Effector memory CD4-positive, alpha-beta T cell (primary cell): Measurements from ENCODE around the gene TARDBP.
"Not testable (repeated sequence)": the region's sequence is repeated elsewhere in the genome, so short reads cannot be mapped to it uniquely, and the experiment has no call there.

Experiments
- DNase-seq, 3 donors: peaks; one replicate each; pipeline ENCODE4 v3.0.0-alpha.2; 2020
- H3K27ac ChIP-seq: 2 replicates; pipeline ENCODE4 v1.7.0; 2013; ENCODE audit warnings: mild to moderate bottlenecking, low read length, moderate library complexity; ENCODE audit not compliant: insufficient read depth, poor library complexity, severe bottlenecking
- H3K27me3 ChIP-seq: replicated peaks from 2 replicates; pipeline ENCODE4 v1.7.0; 2013; ENCODE audit warnings: mild to moderate bottlenecking, low read length; ENCODE audit not compliant: insufficient read depth, control insufficient read depth, poor library complexity, severe bottlenecking
- H3K36me3 ChIP-seq: 2 replicates; pipeline ENCODE4 v1.7.0; 2013; ENCODE audit warnings: mild to moderate bottlenecking, low read length, moderate library complexity; ENCODE audit not compliant: control insufficient read depth, insufficient read depth
- H3K4me1 ChIP-seq: 2 replicates; pipeline ENCODE4 v1.7.0; 2013; ENCODE audit warnings: low read length, mild to moderate bottlenecking; ENCODE audit not compliant: control insufficient read depth, insufficient read depth, poor library complexity, severe bottlenecking
- H3K4me3 ChIP-seq: 2 replicates; pipeline ENCODE4 v1.7.0; 2013; ENCODE audit warnings: low read length, low read depth, mild to moderate bottlenecking; ENCODE audit not compliant: insufficient read depth, poor library complexity, severe bottlenecking
- H3K9me3 ChIP-seq: 2 replicates; pipeline ENCODE4 v1.7.0; 2013; ENCODE audit warnings: mild to moderate bottlenecking, low read length, moderate library complexity; ENCODE audit not compliant: control insufficient read depth

Gene TARDBP

DNA sequence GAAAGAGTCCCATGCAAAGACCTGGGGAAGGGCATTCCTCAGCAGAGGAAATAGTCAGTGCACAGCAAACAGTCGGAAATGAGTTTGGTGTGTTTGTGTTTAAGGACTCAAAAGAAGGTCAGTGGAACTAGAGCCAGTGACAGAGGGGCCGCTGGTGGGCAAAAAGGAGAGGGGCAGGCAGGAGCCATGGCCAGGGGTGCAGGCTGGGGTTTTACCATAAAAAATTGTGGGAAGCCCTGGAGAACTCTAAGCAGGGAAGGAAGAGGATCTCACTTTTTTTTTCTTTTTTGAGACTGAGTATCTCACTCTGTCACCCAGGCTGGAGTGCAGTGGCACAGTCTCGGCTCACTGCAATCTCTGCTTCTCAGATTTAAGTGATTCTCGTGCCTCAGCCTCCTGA lies 33.7 kb upstream of the TARDBP start:
- H3K27ac ChIP-seq, result no peak overlapping the region
- H3K27me3 ChIP-seq, result no peaks in the 10 kb centered on the region

DNA sequence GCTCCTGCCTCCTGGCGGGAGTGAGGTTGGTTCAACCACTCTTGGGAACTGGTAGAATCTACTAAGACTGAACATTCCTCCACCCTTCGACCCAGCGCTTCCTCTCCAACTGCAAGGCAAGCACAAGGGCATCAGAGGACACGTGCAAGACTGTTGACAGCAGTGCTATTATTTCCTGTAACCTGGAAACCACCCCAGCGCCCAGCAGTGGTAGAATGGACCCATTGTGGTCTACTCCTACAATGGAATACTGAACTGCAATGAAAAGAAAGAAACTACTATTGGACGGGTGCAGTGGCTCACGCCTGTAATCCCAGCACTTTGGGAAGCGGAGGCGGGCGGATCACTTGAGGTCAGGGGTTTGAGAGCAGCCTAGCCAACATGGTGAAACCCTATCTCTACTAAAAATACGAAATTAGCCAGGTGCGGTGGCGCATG lies 33.0 kb upstream of the TARDBP start:
- no peak overlapping the region for H3K4me3 ChIP-seq
- H3K4me1 ChIP-seq, result no peaks in the 10 kb centered on the region
- H3K27me3 ChIP-seq, result no peaks in the 10 kb centered on the region
- no peak overlapping the region for H3K27ac ChIP-seq
- no peak for DNase-seq
- H3K9me3 ChIP-seq, result no peaks in the 10 kb centered on the region
- H3K36me3 ChIP-seq, result no peaks in the 10 kb centered on the region

More for the DNA sequence above, 33.7 kb upstream of the TARDBP start:
- no peaks in the 10 kb centered on the region for H3K9me3 ChIP-seq
- H3K4me3 ChIP-seq, result no peak overlapping the region
- no peaks in the 10 kb centered on the region for H3K36me3 ChIP-seq
- H3K4me1 ChIP-seq, result no peaks in the 10 kb centered on the region
- DNase-seq, result no peak

DNA sequence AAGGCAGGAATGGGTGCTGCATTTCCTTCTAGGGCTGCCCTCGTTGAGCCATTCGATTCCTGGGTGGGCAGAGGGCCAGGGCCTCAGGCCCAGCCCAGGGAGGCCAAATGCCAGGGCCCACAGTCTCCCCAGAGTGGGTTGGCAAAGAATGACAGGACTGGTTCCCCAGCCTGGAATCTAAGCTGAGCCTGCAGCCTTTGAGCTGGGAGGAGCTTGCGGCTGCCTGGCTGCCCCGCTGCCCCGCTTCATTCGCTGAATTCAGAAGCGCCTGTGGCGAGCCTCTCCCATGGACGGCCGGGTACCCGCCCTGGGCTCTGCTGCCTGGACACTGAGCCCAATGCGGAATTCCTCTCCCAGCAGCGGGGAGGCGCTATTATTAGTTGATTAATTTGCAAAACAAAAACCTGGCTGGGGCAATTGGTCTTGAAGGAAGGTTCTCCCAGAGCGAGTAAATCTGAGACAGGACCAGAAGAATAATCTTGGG lies 32.3 kb upstream of the TARDBP start:
- no peak overlapping the region for H3K27ac ChIP-seq
- no peaks in the 10 kb centered on the region for H3K4me1 ChIP-seq

DNA sequence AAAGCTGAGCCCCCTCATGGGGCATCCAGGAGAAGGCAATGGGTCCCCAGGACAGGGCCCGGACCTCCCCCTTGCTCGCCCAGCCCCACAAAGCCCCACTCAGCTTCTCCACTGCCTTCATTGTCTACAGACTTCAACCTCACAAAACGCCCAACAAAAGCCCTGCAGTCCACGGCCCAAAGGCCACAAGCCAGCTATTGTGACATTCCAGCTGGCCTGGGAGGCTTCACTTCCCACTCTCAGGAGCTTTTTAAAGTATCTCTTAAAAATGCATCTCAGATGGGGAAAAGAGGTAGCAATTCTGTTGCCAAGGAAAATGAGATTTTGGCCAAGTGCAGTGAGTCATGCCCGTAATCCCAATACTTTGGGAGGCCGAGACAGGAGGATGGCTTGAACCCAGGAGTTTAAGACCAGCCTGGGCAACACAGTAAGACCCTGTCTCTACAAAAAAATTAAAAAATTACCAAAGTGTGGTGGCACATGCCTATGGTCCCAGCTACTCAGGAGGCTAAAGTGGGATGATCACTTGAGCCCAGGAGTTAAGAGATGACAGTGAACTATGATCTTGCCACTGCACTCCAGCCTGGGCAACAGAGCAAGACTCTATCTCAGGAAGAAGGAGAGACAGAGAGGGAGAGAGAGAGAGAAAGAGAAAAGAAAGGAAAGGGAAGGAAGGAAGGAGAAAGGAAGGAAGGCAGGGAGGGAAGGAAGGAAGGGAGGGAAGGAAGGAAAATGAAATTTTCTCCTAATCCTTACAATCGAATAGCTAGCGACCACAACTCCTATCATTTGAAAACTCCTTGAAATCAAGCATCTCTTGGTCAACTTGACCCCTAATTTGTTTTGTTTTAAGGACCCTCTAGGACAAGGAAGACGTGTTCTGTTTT lies 31.4 kb upstream of the TARDBP start:
- Histone ChIP-seq H3K27me3 (no peaks in the 10 kb centered on the region), H3K4me1 (no peaks in the 10 kb centered on the region), H3K27ac (no peak overlapping the region)

More for the DNA sequence above, 32.3 kb upstream of the TARDBP start:
- no peak overlapping the region for H3K4me3 ChIP-seq
- no peaks in the 10 kb centered on the region for H3K9me3 ChIP-seq
- no peak for DNase-seq
- no peaks in the 10 kb centered on the region for H3K27me3 ChIP-seq
- H3K36me3 ChIP-seq, result no peaks in the 10 kb centered on the region

DNA sequence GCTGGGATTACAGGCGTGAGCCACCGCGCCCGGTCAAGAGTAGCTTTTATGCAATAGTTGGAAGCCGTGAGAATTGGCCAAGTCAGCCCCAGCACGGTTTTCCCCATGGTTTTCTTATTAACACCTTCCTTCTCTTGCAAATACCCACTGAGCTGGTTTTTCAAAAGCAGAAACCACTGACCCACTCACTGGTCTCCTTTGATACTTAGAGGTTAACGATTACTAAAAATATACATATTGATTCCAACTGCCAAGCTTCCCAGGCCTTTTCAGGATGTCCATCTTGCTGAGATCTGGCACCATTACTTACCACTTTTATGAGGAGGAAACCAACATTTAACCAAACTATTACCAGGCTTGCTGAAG lies 25.9 kb upstream of the TARDBP start:
- Histone ChIP-seq H3K4me3 (no peak overlapping the region), H3K36me3 (no peaks in the 10 kb centered on the region), H3K9me3 (no peaks in the 10 kb centered on the region), H3K27ac (no peak overlapping the region), H3K4me1 (no peaks in the 10 kb centered on the region), H3K27me3 (no peaks in the 10 kb centered on the region)
- no peak for DNase-seq

More for the DNA sequence above, 31.4 kb upstream of the TARDBP start:
- Histone ChIP-seq H3K36me3 (no peaks in the 10 kb centered on the region), H3K9me3 (no peaks in the 10 kb centered on the region), H3K4me3 (no peak overlapping the region)
- DNase-seq, result no peak

DNA sequence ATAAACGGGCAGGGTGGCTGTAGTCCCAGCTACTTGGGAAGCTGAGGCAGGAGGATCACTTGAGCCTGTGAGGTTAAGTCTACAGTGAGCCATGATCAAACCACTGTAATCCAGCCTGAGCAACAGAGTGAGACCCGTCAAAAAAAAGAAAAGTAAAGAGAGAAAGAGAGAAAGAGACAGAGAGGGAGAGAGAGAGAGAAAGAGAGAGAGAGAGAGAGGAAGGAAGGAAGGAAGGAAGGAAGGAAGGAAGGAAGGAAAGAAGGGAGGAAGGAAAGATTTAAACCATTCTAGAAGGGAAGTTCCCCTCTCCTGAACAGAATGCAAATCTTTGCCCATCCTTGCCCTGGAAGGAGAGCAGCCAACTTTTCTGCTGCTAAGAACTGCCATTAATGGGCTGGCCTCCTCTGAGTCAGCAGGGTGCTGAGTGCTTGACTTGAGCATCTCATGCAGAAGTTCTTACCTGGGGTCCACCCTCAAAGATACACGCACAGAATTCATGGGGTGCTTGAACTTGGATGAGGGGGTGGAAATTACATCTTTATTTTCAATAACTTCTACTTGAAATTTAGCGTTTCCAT lies 24.5 kb upstream of the TARDBP start:
- no peaks in the 10 kb centered on the region for H3K4me1 ChIP-seq
- no peaks in the 10 kb centered on the region for H3K9me3 ChIP-seq
- H3K27me3 ChIP-seq, result no peaks in the 10 kb centered on the region

DNA sequence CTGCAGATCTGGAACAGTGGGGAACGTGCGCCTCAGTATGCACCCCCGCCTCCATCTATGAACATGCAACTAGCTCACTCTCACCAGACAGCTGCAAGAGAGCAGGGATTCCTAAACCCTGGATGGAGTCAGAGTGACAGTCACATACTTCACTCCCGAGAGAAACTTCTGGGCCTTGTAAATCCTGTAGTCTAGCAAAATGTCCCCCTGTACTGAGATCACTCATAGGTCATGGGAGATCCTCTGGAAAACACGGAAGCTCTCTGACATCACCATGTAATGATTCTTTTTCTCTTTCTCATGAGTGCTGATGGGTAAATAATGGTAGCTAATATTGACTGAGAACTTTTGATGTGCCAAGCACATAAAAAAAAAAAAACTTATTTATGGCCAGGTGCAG lies 23.4 kb upstream of the TARDBP start:
- Histone ChIP-seq H3K36me3 (no peaks in the 10 kb centered on the region), H3K4me3 (no peak overlapping the region), H3K4me1 (no peaks in the 10 kb centered on the region), H3K27ac (no peak overlapping the region), H3K9me3 (no peaks in the 10 kb centered on the region), H3K27me3 (no peaks in the 10 kb centered on the region)
- DNase-seq, result no peak

More for the DNA sequence above, 24.5 kb upstream of the TARDBP start:
- no peak overlapping the region for H3K4me3 ChIP-seq
- DNase-seq, result no peak
- H3K27ac ChIP-seq, result no peak overlapping the region
- no peaks in the 10 kb centered on the region for H3K36me3 ChIP-seq

DNA sequence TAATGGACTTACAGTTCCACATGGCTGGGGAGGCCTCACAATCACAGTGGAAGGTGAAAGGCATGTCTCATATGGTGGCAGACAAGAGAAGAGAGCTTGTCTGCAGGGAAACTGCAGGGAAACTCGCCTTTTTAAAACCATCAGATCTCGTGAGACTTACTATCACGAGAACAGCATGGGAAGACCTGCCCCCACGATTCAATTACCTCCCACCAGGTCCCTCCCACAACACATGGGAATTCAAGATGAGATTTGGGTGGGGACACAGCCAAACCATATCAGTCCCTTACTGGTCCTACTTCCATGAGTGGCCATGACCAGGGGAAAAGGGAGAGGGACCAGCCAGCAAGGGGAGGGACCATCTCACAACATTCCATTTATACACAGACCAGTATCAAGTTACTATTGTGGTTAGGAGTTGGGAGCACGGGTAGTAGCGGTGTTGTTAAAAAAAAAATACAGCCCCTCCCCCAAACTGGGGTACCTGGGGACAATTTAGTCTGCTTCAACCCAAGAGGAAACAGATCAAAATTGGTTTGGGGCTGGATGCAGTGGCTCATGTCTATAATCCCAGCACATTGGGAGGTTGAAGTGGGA lies 22.4 kb upstream of the TARDBP start:
- DNase-seq, H3K9me3 ChIP-seq, H3K4me3 ChIP-seq, H3K36me3 ChIP-seq, H3K4me1 ChIP-seq, H3K27ac ChIP-seq, H3K27me3 ChIP-seq: not testable (repeated sequence)

DNA sequence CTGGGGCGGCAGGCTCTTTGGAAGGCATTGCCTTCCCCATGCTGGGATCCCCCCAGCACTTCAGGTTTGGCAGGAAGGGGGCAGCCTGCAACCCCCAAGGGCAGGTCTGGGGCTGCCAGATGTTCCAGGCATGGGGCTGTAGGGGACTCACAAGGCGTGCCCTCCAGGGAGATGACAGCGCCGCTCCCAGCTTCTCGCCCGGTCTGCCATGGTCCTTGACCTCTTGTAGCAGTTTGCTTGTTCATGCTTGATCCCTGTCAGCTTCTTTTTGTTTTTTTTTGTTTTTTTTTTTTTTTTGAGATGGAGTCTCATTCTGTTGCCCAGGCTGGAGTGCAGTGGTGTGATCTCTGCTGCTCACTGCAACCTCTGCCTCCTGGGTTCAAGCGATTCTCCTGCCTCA lies 21.6 kb upstream of the TARDBP start:
- Histone ChIP-seq H3K4me3 (no peak overlapping the region), H3K36me3 (no peaks in the 10 kb centered on the region), H3K27me3 (no peaks in the 10 kb centered on the region), H3K9me3 (no peaks in the 10 kb centered on the region), H3K27ac (no peak overlapping the region), H3K4me1 (no peaks in the 10 kb centered on the region)
- no peak for DNase-seq

DNA sequence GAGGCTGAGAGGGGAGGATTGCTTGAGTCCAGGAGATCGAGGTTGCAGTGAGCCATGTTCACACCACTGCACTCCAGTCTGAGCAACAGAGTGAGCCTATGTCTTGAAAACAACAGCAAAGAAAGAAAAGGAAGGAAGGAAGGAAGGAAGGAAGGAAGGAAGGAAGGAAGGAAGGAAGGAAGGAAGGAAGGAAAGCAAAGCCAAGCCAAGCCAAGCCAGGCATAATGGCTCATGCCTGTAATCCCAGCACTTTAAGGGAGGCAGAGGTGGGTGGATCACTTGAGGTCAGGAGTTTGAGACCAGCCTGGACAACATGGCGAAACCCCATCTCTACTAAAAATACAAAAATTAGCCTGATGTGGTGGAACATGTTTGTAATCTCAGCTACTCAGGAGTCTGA lies 20.4 kb upstream of the TARDBP start:
- not testable (repeated sequence) for H3K4me1 ChIP-seq, H3K36me3 ChIP-seq, H3K4me3 ChIP-seq, H3K27ac ChIP-seq, DNase-seq, H3K9me3 ChIP-seq, H3K27me3 ChIP-seq
